PC-3 (cell line): Measurements from ENCODE around the gene TRIM44. TPM values are rescaled to one million over a fixed set of nuclear protein-coding genes. Genes with fewer than 3 reads are reported as not detected.
"Not testable (repeated sequence)": the region's sequence is repeated elsewhere in the genome, so short reads cannot be mapped to it uniquely, and the experiment has no call there.

Source experiments
- ATAC-seq: fragments of 200-7000 bp; cut with Tn5 transposase; 2 replicates; pipeline ENCODE4 v1.9.1; 2020; ENCODE audit warnings: mild to moderate bottlenecking, moderate library complexity
- BruUV-seq: library from RNA; stranded (reverse); fragments of 400-500 nt; replicated peaks from 2 replicates; lab custom pipeline; 2021; lab: Mats Ljungman, UMichigan
- CTCF ChIA-PET: fragments of 300-600 bp; sonication (Branson Sonifier 250); formaldehyde crosslinking; loops from one replicate; lab custom pipeline; 2022; ENCODE audit warnings: antibody characterized with exemption; lab: Charles Lee
- POLR2A ChIA-PET: fragments of 300-600 bp; sonication (Branson Sonifier 250); formaldehyde crosslinking; loops from one replicate; lab custom pipeline; 2022; ENCODE audit warnings: antibody characterized with exemption; ENCODE audit not compliant: unreplicated experiment; lab: Charles Lee
- DNase-seq: peaks from one replicate; pipeline ENCODE4 v3.0.0-alpha.2; 2015
- H2AFZ ChIP-seq: fragments of 300-600 bp; sonication (generic); 2 replicates; pipeline ENCODE4 v1.6.0; 2016; ENCODE audit warnings: antibody characterized with exemption, low read length
- H3F3A ChIP-seq: fragments of 300-600 bp; sonication (generic); one replicate; pipeline ENCODE4 v1.6.0; 2017; ENCODE audit warnings: antibody characterized with exemption, low read length, control low read depth, mild to moderate bottlenecking; ENCODE audit not compliant: unreplicated experiment
- H3K27ac ChIP-seq: fragments of 300-600 bp; sonication (generic); 2 replicates; pipeline ENCODE4 v1.5.1; 2016; ENCODE audit warnings: mild to moderate bottlenecking, low read length
- H3K27me3 ChIP-seq: fragments of 300-600 bp; sonication (generic); 2 replicates; pipeline ENCODE4 v1.6.1; 2016; ENCODE audit warnings: low read length, mixed read lengths
- H3K36me3 ChIP-seq: fragments of 300-600 bp; sonication (generic); 2 replicates; pipeline ENCODE4 v1.6.1; 2016; ENCODE audit warnings: low read depth, mixed run types, low read length, mixed read lengths
- H3K4me1 ChIP-seq: fragments of 300-600 bp; sonication (generic); 2 replicates; pipeline ENCODE4 v1.5.1; 2016; ENCODE audit warnings: low read length; ENCODE audit not compliant: insufficient read depth
- H3K4me2 ChIP-seq: fragments of 300-600 bp; sonication (generic); 2 replicates; pipeline ENCODE4 v1.6.0; 2016; ENCODE audit warnings: low read length
- H3K4me3 ChIP-seq: fragments of 300-600 bp; sonication (generic); 2 replicates; pipeline ENCODE4 v1.5.1; 2016; ENCODE audit warnings: mild to moderate bottlenecking, low read length, mixed read lengths
- H3K79me2 ChIP-seq: fragments of 300-600 bp; sonication (generic); 2 replicates; pipeline ENCODE4 v1.6.1; 2017; ENCODE audit warnings: low read length, mixed read lengths
- H3K9ac ChIP-seq: fragments of 300-600 bp; sonication (generic); 2 replicates; pipeline ENCODE4 v1.6.0; 2016; ENCODE audit warnings: mild to moderate bottlenecking, low read length
- H3K9me2 ChIP-seq: fragments of 300-600 bp; sonication (generic); replicated peaks from 2 replicates; pipeline ENCODE4 v1.6.1; 2016; ENCODE audit warnings: mixed run types, low read length, mixed read lengths
- H3K9me3 ChIP-seq: fragments of 300-600 bp; sonication (generic); 2 replicates; pipeline ENCODE4 v1.6.1; 2016; ENCODE audit warnings: low read length, mixed read lengths
- H4K20me1 ChIP-seq: fragments of 300-600 bp; sonication (generic); 2 replicates; pipeline ENCODE4 v1.6.1; 2016; ENCODE audit warnings: low read length, mixed read lengths
- CTCF ChIP-seq: fragments of 300-600 bp; sonication (generic); conservative IDR thresholded peaks from 2 replicates; pipeline ENCODE4 v1.5.1; 2017; ENCODE audit warnings: antibody characterized with exemption, low read depth, mild to moderate bottlenecking, low read length
- EZH2 ChIP-seq: fragments of 300-600 bp; sonication (generic); IDR thresholded peaks from one replicate; pipeline ENCODE4 v1.6.1; 2017; ENCODE audit warnings: antibody characterized with exemption, mild to moderate bottlenecking, low read length; ENCODE audit not compliant: unreplicated experiment
- EZH2phosphoT487 ChIP-seq: fragments of 300-600 bp; sonication (generic); IDR thresholded peaks from 2 replicates; pipeline ENCODE4 v1.6.1; 2018; ENCODE audit warnings: mild to moderate bottlenecking, antibody characterized with exemption, low read length, borderline replicate concordance
- intact Hi-C: fragments of 100-400 bp; cut with micrococcal nuclease; formaldehyde crosslinking; loops from 2 replicates; pipeline ENCODE4 v1.9.0; 2023
- total RNA-seq: library from RNA; depleted of rRNA; stranded (reverse); fragments of >200 nt; gene quantifications from 2 replicates; pipeline ENCODE4 v1.2.3, GENCODE V29; 2014

The TRIM44 gene
- total RNA-seq, 1 experiment from 2014 or later: 14.0 TPM

GRCh38 chr11:35771722-35772121, 109.1 kb downstream of the TRIM44 start:
- Histone ChIP-seq H3K4me3 (no peak overlapping the region), H2AFZ (no peak overlapping the region), H3F3A (no peaks in the 10 kb centered on the region), H3K27me3 (no peaks in the 10 kb centered on the region), H3K36me3 (no peaks in the 10 kb centered on the region), H3K9me2 (no peaks in the 10 kb centered on the region), H3K9ac (no peak overlapping the region), H3K27ac (no peak overlapping the region), H3K79me2 (no peaks in the 10 kb centered on the region), H4K20me1 (no peaks in the 10 kb centered on the region), H3K4me1 (no peaks in the 10 kb centered on the region), H3K4me2 (no peak overlapping the region), H3K9me3 (no peaks in the 10 kb centered on the region)
- DNase-seq: no peak
- CTCF ChIA-PET: no interaction called here
- intact Hi-C loops: no loop called here
- no TSS peak for BruUV-seq
- POLR2A ChIA-PET: no interaction called here
- no peak for ATAC-seq
- TF ChIP-seq EZH2phosphoT487: no peak
- no peak for TF ChIP-seq EZH2
- TF ChIP-seq CTCF: no peak

GRCh38 chr11:35777241-35777640, 114.7 kb downstream of the TRIM44 start:
- H3K27me3 ChIP-seq, H3K4me2 ChIP-seq, H3K9ac ChIP-seq, H3K27ac ChIP-seq, H3F3A ChIP-seq, H3K9me3 ChIP-seq, BruUV-seq, ATAC-seq, H2AFZ ChIP-seq, DNase-seq, CTCF ChIA-PET, H4K20me1 ChIP-seq, H3K9me2 ChIP-seq, H3K79me2 ChIP-seq, H3K4me3 ChIP-seq, POLR2A ChIA-PET, H3K36me3 ChIP-seq, intact Hi-C loops: not testable (repeated sequence)
- peaks cover 11% of the 10 kb centered on the region for H3K4me1 ChIP-seq

- H3K36me3 ChIP-seq, ATAC-seq, H3K4me3 ChIP-seq, H3K9me2 ChIP-seq, intact Hi-C loops, H3K27me3 ChIP-seq, H3F3A ChIP-seq, H3K4me2 ChIP-seq, H3K9me3 ChIP-seq, POLR2A ChIA-PET, H3K27ac ChIP-seq, H3K79me2 ChIP-seq, CTCF ChIA-PET, DNase-seq, H3K9ac ChIP-seq, BruUV-seq, H4K20me1 ChIP-seq, H2AFZ ChIP-seq: not testable (repeated sequence)
- H3K4me1 ChIP-seq: peaks cover 11% of the 10 kb centered on the region
Measured at GRCh38 chr11:35778943-35779342, 116.4 kb downstream of the TRIM44 start.

GRCh38 chr11:35779409-35779808, 116.8 kb downstream of the TRIM44 start:
- POLR2A ChIA-PET: interaction anchor here (0.6 kb wide), 1 partner anchor 165 kb away, joined by 3 read pairs; the partner anchor contains the start of gene LDLRAD3
- TF ChIP-seq CTCF: no peak
- TF ChIP-seq EZH2phosphoT487: no peak
- TF ChIP-seq EZH2: no peak
- Histone ChIP-seq H3K9me2 (no peaks in the 10 kb centered on the region), H3K36me3 (no peaks in the 10 kb centered on the region), H3K27me3 (no peaks in the 10 kb centered on the region), H3K9ac (no peak overlapping the region), H3K27ac (no peak overlapping the region), H2AFZ (no peak overlapping the region), H3K4me3 (no peak overlapping the region), H3K9me3 (no peaks in the 10 kb centered on the region), H3K4me1 (peaks cover 11% of the 10 kb centered on the region), H4K20me1 (no peaks in the 10 kb centered on the region), H3K4me2 (no peak overlapping the region), H3F3A (no peaks in the 10 kb centered on the region), H3K79me2 (no peaks in the 10 kb centered on the region)
- CTCF ChIA-PET: no interaction called here
- intact Hi-C loops: no loop called here
- no peak for ATAC-seq
- no peak for DNase-seq
- no TSS peak for BruUV-seq
